ENCODE data around the gene SHISA9. TPM values are rescaled to one million over a fixed set of nuclear protein-coding genes. Genes with fewer than 3 reads are reported as not detected.

Gene SHISA9
- total and polyA plus RNA-seq, 8 donors = 0.12 to 1.3 (median 0.37) TPM; not detected in 1

DNA sequence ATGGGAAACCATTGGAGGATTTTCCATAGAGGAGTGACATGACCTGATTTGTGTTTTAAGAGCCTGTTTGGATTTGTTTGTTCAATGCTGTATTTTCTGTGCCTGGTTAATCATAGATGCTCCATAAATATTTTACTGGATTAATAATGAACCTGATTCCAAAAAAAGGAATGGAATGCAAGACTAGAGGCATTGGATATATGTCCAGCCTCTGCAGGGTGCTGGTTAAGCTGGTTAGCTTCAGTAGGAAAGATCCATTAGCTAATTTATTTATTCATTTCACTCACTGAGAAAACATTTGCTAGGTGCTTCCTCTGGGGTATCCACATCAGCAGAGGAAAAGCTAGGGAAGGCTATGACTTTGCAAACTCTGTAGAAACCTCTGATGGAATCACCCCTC is 57.7 kb downstream of the SHISA9 start:
- no peaks in the 10 kb centered on the region for H3K36me3 ChIP-seq
- no peak overlapping the region for H3K27ac ChIP-seq
- no peak for FAIRE-seq
- H3K4me3 ChIP-seq = no peak overlapping the region
- no peaks in the 10 kb centered on the region for H3K27me3 ChIP-seq
- no peak for DNase-seq
- no peaks in the 10 kb centered on the region for H3K4me1 ChIP-seq
- no peaks in the 10 kb centered on the region for H3K9me3 ChIP-seq
- peak in 2 of 4 donors; percentile 38 to 70 for ATAC-seq
- intact Hi-C loops (cut with DNase I) = no loop called here
- TF ChIP-seq, protein P1, sequence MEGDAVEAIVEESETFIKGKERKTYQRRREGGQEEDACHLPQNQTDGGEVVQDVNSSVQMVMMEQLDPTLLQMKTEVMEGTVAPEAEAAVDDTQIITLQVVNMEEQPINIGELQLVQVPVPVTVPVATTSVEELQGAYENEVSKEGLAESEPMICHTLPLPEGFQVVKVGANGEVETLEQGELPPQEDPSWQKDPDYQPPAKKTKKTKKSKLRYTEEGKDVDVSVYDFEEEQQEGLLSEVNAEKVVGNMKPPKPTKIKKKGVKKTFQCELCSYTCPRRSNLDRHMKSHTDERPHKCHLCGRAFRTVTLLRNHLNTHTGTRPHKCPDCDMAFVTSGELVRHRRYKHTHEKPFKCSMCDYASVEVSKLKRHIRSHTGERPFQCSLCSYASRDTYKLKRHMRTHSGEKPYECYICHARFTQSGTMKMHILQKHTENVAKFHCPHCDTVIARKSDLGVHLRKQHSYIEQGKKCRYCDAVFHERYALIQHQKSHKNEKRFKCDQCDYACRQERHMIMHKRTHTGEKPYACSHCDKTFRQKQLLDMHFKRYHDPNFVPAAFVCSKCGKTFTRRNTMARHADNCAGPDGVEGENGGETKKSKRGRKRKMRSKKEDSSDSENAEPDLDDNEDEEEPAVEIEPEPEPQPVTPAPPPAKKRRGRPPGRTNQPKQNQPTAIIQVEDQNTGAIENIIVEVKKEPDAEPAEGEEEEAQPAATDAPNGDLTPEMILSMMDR (IDR thresholded peaks at IDR 0.05) = no peak

DNA sequence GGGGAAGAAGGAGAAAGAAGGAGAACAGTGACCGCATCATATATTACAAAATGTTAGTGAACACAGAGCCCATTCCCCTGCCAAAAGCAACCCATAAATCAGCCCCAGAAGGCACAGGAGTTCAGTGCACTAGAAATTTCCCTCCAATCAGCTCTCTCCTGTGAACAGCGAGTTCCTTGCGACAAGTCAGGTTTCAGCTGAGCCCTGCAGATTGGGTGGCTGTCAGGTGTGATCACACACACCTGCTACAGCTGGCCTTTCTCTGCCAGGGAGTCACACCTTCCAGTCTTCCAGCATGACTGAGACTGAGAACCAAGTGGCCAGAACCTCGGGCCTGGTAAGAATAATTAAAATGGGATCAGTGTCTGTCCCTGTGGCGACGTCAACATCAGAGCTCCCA is 60.2 kb downstream of the SHISA9 start:
- intact Hi-C loops (cut with DNase I) = no loop called here
- Histone ChIP-seq H3K27me3 (no peaks in the 10 kb centered on the region), H3K9me3 (no peaks in the 10 kb centered on the region), H3K4me3 (no peak overlapping the region), H3K36me3 (no peaks in the 10 kb centered on the region), H3K27ac (no peak overlapping the region), H3K4me1 (no peaks in the 10 kb centered on the region)
- ATAC-seq = no peak
- no peak for DNase-seq
- TF ChIP-seq, protein P1 (IDR thresholded peaks at IDR 0.05) = no peak
- WGBS, 2 donors = 72 to 86% methylated on average over 6 of the region's 6 CpGs
- no peak for FAIRE-seq

DNA sequence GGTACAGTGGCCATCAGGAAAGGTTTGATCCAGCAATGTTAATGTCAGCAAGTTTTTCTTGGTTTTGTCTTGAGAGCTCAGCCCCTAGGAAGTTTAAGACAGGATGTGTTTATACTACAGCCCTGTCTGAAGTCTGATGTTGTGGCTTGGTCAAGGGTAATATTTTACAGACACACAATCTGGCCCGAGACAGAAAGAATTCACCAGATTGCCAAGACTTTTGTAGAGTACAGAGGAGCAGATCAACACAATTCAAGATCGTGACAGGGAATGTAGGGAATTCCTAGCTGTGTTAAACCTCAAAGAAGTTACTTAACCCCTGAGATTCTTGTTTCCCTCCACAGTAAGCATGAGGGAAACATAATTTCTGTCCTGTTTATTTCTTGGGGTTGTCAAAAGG is 63.1 kb downstream of the SHISA9 start:
- H3K27ac ChIP-seq = no peak overlapping the region
- no peak for FAIRE-seq
- no peaks in the 10 kb centered on the region for H3K27me3 ChIP-seq
- TF ChIP-seq, protein P1 (IDR thresholded peaks at IDR 0.05) = no peak
- ATAC-seq = no peak
- H3K9me3 ChIP-seq = no peaks in the 10 kb centered on the region
- no peaks in the 10 kb centered on the region for H3K4me1 ChIP-seq
- 46 to 47% methylated on average over 2 of the region's 2 CpGs for WGBS, 2 donors
- H3K36me3 ChIP-seq = no peaks in the 10 kb centered on the region
- no peak overlapping the region for H3K4me3 ChIP-seq
- intact Hi-C loops (cut with DNase I) = no loop called here
- no peak for DNase-seq

DNA sequence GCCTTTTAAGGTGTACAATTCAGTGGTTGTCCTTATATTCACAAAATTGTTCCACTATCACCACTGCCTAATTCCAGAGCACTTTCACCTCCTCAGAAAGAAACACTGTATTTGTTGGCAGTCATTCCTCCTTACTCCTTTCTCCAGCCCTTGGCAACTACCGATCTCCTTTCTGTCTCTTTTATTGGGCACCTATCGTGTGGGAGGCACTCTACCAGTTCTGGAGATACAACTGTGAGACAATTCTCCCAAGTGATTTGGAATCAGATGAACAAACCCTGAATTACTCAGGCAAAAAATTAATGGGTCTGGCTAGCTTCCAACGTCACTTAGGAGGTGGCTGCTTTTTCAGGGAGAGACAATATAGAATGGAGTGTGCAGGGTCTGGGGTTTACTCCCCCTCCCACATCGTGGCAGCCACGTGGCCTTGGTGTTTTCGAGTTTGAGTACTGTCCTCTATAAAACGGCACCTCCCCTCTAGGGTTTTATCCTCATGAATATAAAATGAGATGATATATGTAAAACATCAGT is 63.9 kb downstream of the SHISA9 start:
- Histone ChIP-seq H3K4me1 (no peaks in the 10 kb centered on the region), H3K4me3 (no peak overlapping the region), H3K27me3 (no peaks in the 10 kb centered on the region), H3K9me3 (no peaks in the 10 kb centered on the region), H3K36me3 (no peaks in the 10 kb centered on the region), H3K27ac (no peak overlapping the region)
- TF ChIP-seq, protein P1 (IDR thresholded peaks at IDR 0.05) = no peak
- 40 to 53% methylated on average over 7 of the region's 7 CpGs for WGBS, 2 donors
- DNase-seq (no peak), FAIRE-seq (no peak), ATAC-seq (no peak)
- intact Hi-C loops (cut with DNase I) = no loop called here

DNA sequence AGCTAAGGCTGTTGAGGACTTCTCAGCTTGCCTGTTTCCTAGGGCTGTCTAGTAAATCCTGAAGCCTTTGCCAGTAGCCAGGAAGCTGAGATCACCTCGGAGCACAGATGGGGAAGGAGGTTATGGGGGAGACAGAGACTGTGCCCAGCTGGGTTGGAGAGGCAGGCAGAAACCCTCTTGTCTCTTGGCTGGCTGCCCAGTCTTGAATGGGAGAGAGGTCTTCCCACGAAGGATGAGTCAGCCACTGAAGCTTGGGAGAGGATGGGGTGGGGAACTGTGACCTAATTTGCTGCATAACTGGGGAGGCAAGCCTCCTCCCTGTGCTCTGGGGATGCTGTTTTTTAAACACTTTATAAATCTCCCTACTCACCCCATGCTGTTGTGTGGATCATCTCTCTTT is 69.8 kb downstream of the SHISA9 start:
- DNase-seq (no peak), FAIRE-seq (no peak), ATAC-seq (no peak)
- whole genome bisulfite sequencing, 2 donors = 25 to 28% methylated on average over 2 of the region's 2 CpGs
- H3K27me3 ChIP-seq = no peaks in the 10 kb centered on the region
- no peaks in the 10 kb centered on the region for H3K9me3 ChIP-seq
- TF ChIP-seq, protein P1 (IDR thresholded peaks at IDR 0.05) = no peak
- intact Hi-C loops (cut with DNase I) = no loop called here
- H3K4me3 ChIP-seq = no peak overlapping the region
- H3K4me1 ChIP-seq = no peaks in the 10 kb centered on the region
- H3K27ac ChIP-seq = no peak overlapping the region
- no peaks in the 10 kb centered on the region for H3K36me3 ChIP-seq
